Omental fat pad (tissue), 4 donors: ENCODE data around the gene ZP4. TPM values are rescaled to one million over a fixed set of nuclear protein-coding genes. Genes with fewer than 3 reads are reported as not detected.

Experiments
- ATAC-seq: fragments of 150-250 bp; one replicate; pipeline ENCODE4 v1.9.1; 2016; ENCODE audit warnings: mild to moderate bottlenecking, moderate library complexity; ENCODE audit not compliant: low FRiP score
- DNase-seq: peaks from one replicate; pipeline ENCODE4 v3.0.0-alpha.2; 2019; ENCODE audit warnings: low spot score
- total RNA-seq, 4 donors: library from RNA; depleted of rRNA; stranded (reverse); fragments of >200 nt; gene quantifications; one replicate each; pipeline ENCODE4 v1.1.0, GENCODE V29; 2016
- TF ChIP-seq, protein P1 (sequence below), 3 donors: fragments of 450-650 bp; IDR thresholded peaks; one replicate each; pipeline ENCODE4 v1.5.1; 2016 to 2017; ENCODE audit warnings: antibody characterized with exemption in 3 of 3, mild to moderate bottlenecking in 3 of 3, moderate library complexity in 2 of 3

ZP4 gene
- total RNA-seq, 4 donors from 2014 or later, result not detected

DNA sequence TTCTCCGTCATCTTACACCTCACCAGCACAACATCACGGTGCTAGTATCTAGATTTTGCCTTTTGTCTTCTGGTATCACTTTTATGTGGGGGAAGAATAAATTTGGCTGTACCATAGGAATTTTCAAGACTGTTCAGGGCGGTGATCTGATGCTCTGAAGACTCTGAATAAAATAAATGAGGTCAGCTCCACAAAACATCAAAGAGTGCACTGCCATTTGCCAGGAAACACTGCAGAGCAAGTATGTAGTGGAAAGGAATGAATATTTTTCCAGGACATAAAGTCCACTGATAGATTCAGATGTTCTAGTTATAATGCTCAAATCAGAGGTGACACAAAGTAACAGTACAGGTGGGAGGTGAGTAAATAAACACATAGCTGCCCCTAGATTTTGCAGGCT, 56.3 kb downstream of the ZP4 start:
- ATAC-seq (no peak), DNase-seq (no peak)
- TF ChIP-seq, protein P1, sequence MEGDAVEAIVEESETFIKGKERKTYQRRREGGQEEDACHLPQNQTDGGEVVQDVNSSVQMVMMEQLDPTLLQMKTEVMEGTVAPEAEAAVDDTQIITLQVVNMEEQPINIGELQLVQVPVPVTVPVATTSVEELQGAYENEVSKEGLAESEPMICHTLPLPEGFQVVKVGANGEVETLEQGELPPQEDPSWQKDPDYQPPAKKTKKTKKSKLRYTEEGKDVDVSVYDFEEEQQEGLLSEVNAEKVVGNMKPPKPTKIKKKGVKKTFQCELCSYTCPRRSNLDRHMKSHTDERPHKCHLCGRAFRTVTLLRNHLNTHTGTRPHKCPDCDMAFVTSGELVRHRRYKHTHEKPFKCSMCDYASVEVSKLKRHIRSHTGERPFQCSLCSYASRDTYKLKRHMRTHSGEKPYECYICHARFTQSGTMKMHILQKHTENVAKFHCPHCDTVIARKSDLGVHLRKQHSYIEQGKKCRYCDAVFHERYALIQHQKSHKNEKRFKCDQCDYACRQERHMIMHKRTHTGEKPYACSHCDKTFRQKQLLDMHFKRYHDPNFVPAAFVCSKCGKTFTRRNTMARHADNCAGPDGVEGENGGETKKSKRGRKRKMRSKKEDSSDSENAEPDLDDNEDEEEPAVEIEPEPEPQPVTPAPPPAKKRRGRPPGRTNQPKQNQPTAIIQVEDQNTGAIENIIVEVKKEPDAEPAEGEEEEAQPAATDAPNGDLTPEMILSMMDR (IDR thresholded peaks at IDR 0.05), result no peak

DNA sequence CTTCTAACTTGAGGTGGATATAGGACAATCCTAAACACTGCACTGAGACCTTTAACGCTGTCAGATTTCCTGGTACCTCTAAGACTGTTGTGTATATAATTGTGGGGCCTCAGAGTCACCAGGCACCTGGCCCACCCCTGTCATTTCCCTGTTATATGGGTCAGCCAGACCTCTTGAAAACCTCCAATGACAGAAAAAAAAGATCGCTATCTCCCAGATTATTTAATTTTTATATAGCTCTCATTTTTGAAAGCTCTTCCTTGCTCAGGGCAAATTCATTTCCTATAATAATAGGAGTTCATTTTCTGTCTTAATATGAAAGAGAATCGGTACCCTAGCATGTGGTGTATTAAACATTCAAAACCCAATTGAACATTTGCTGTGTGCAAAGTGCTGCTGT, 56.7 kb downstream of the ZP4 start:
- TF ChIP-seq, protein P1 (IDR thresholded peaks at IDR 0.05), result no peak
- no peak for DNase-seq
- ATAC-seq, result no peak

DNA sequence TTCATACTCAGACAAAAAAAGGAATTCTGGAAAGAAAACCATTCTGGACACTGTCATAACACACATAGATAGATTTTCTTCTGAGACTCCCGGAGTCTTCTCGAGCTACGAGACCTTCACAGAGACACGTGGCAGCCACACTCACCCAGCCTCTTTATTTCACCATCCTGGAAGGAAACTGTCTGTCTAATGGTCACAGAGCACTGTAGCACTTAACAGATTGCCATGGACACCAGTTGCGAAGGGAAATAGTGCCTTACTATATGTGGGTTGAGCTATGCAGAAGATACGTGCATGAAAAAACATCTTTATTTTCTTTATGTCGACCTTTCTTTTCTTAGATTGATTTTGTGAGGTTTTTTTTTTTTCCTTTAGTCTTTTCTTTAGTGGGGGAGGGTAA, 57.9 kb downstream of the ZP4 start:
- no peak for DNase-seq
- TF ChIP-seq, protein P1 (IDR thresholded peaks at IDR 0.05), result no peak
- no peak for ATAC-seq
